ENCODE measurements around the gene CERS1.

GRCh38 chr19:18842166-18842565 lies 53.8 kb downstream of the CERS1 start:
- TF ChIP-seq EZH2 (IDR thresholded peaks at IDR 0.05; ENCODE audit: insufficient read depth, poor library complexity, severe bottlenecking), result no peak
- no peak for TF ChIP-seq EZH2phosphoT487 (IDR thresholded peaks at IDR 0.05; ENCODE audit: insufficient read depth, low read depth)
